HepG2 (cell line): ENCODE data around the gene POLN. TPM values are rescaled to one million over a fixed set of nuclear protein-coding genes. Genes with fewer than 3 reads are reported as not detected.

ENCODE experiments used
- ATAC-seq: fragments of 200-7000 bp; cut with Tn5 transposase; 3 replicates; pipeline ENCODE4 v1.9.1; 2020; ENCODE audit warnings: mild to moderate bottlenecking, moderate library complexity
- BruUV-seq: library from RNA; stranded (reverse); fragments of 400-500 nt; replicated peaks from 2 replicates; lab custom pipeline; 2021; lab: Mats Ljungman, UMichigan
- CTCF ChIA-PET: fragments of 300-600 bp; formaldehyde crosslinking; extraction: SDS; loops from one replicate; lab custom pipeline; 2021; ENCODE audit warnings: low total read pairs, inconsistent platforms, low intra/inter-chr PET ratio; lab: Yijun Ruan, JAX
- POLR2A ChIA-PET: fragments of 350-600 bp; sonication (Branson Sonifier 250); formaldehyde crosslinking; loops from one replicate; lab custom pipeline; 2020; ENCODE audit warnings: antibody characterized with exemption, inconsistent platforms; lab: Yijun Ruan, JAX
- DNase-seq: peaks from one replicate; pipeline ENCODE4 v3.0.0-alpha.2; 2015; ENCODE audit warnings: low spot score
- FAIRE-seq: peaks from 3 replicates; lab custom pipeline; 2011; peaks lifted over from hg19 to GRCh38; lab: Jason Lieb, UNC
- H2AFZ ChIP-seq: one replicate; pipeline ENCODE4 v1.6.1; 2011; ENCODE audit warnings: low read length, inconsistent platforms
- H3K27ac ChIP-seq: fragments of 300-600 bp; 3 replicates; pipeline ENCODE4 v1.8.0; 2011; ENCODE audit warnings: mixed run types, mild to moderate bottlenecking, mixed read lengths, low read length, inconsistent platforms; ENCODE audit not compliant: insufficient read depth; ENCODE audit errors: extremely low read length
- H3K27me3 ChIP-seq, 2 experiments: fragments of 200-600 bp in 1 of 2; 2 replicates in 1 of 2; 3 replicates in 1 of 2; pipeline versions ENCODE4 v1.6.0 to v1.8.0; 2011; ENCODE audit warnings: low read length in 2 of 2, mild to moderate bottlenecking in 2 of 2, moderate library complexity in 2 of 2, inconsistent platforms in 1 of 2; ENCODE audit not compliant: insufficient read depth in 2 of 2, control insufficient read depth in 1 of 2
- H3K36me3 ChIP-seq, 2 experiments: fragments of 200-600 bp in 1 of 2; replicated peaks in 1 of 2; 2 replicates in 1 of 2; 3 replicates in 1 of 2; pipeline versions ENCODE4 v1.5.1 to v1.8.0; 2011; ENCODE audit warnings: low read length in 2 of 2, inconsistent platforms in 1 of 2; ENCODE audit not compliant: insufficient read depth in 2 of 2, control insufficient read depth in 1 of 2
- H3K4me1 ChIP-seq: 2 replicates; pipeline ENCODE4 v1.5.1; 2012; ENCODE audit warnings: low read length, inconsistent platforms; ENCODE audit not compliant: insufficient read depth
- H3K4me2 ChIP-seq: 2 replicates; pipeline ENCODE4 v1.6.0; 2011; ENCODE audit warnings: low read depth, low read length, inconsistent platforms
- H3K4me3 ChIP-seq, 3 experiments: fragments of 200-600 bp in 1 of 3; sonication (generic), shearing (Covaris generic) in 1 of 3; replicated peaks in 1 of 3; 2 replicates each; pipeline ENCODE4 v1.5.1; 2011 to 2016; ENCODE audit warnings: low read length in 3 of 3, inconsistent platforms in 2 of 3, low read depth in 2 of 3, mild to moderate bottlenecking in 2 of 3, control low read depth in 1 of 3, mixed read lengths in 1 of 3; ENCODE audit not compliant: insufficient read depth in 1 of 3
- H3K79me2 ChIP-seq: one replicate; pipeline ENCODE4 v1.6.1; 2011; ENCODE audit warnings: low read length, inconsistent platforms; ENCODE audit not compliant: insufficient read depth
- H3K9ac ChIP-seq: 2 replicates; pipeline ENCODE4 v1.6.0; 2011; ENCODE audit warnings: mild to moderate bottlenecking, low read depth, low read length, inconsistent platforms; ENCODE audit not compliant: insufficient read depth
- H3K9me3 ChIP-seq: 2 replicates; pipeline ENCODE4 v1.5.1; 2012; ENCODE audit warnings: mild to moderate bottlenecking, low read length
- H4K20me1 ChIP-seq: 2 replicates; pipeline ENCODE4 v1.6.0; 2011; ENCODE audit warnings: inconsistent platforms, mild to moderate bottlenecking, low read length, moderate library complexity; ENCODE audit not compliant: insufficient read depth
- KMT2B ChIP-seq: IDR thresholded peaks from 2 replicates; pipeline ENCODE4 v1.6.1; 2016; ENCODE audit warnings: missing genetic modification reagents, missing compliant biosample characterization
- ZNF367 ChIP-seq: sonication (generic); formaldehyde crosslinking; IDR thresholded peaks from 2 replicates; pipeline ENCODE4 v1.4.0; 2020; ENCODE audit warnings: missing genetic modification reagents, borderline replicate concordance
- in situ Hi-C: cut with HindIII; loops from 2 replicates; pipeline ENCODE4 v1.10.0; 2017; ENCODE audit warnings: low pct_unique_long_range_greater_than_20kb; ENCODE audit not compliant: extremely low pct_ligation_motif_present
- intact Hi-C: fragments of 100-400 bp; cut with micrococcal nuclease; formaldehyde crosslinking; loops from one replicate; pipeline ENCODE4 v1.10.0; 2022; ENCODE audit not compliant: unreplicated experiment
- polyA plus RNA-seq, 8 experiments: library from polyadenylated mRNA; depleted of rRNA in 3 of 8; stranded (reverse) in 7 of 8; unstranded in 1 of 8; fragments of >200 nt; fragmentation: Illumina TruSeq in 4 of 8; extraction: Trizol in 4 of 8; gene quantifications; 2 replicates each; pipeline versions ENCODE4 v1.2.1 to v1.2.3, GENCODE V29; 2011 to 2016; ENCODE audit warnings: low read depth in 4 of 8, missing spikeins in 1 of 8, mixed read lengths in 1 of 8; ENCODE audit not compliant: insufficient read depth in 1 of 8
- small RNA-seq, 3 experiments: library from RNA; depleted of rRNA; stranded (forward); fragments of <200 nt; gene quantifications; one replicate each; pipeline ENCODE3, GENCODE V24; 2012; ENCODE audit warnings: low read depth in 2 of 3, low replicate concordance in 1 of 3; ENCODE audit not compliant: insufficient read length in 3 of 3, insufficient read depth in 2 of 3
- total RNA-seq, 5 experiments: library from RNA; depleted of rRNA; stranded (reverse); fragments of >200 nt; fragmentation: Illumina TruSeq; extraction: Trizol; gene quantifications; 2 replicates each; pipeline ENCODE4 v1.2.3, GENCODE V29; 2016; ENCODE audit warnings: low read depth in 1 of 5

The POLN gene
- total and polyA plus RNA-seq, 2 of the 13 experiments (the other 11 are each of a cell fraction or from before 2014, with no cell fraction given): 0.93 to 1.5 TPM

DNA sequence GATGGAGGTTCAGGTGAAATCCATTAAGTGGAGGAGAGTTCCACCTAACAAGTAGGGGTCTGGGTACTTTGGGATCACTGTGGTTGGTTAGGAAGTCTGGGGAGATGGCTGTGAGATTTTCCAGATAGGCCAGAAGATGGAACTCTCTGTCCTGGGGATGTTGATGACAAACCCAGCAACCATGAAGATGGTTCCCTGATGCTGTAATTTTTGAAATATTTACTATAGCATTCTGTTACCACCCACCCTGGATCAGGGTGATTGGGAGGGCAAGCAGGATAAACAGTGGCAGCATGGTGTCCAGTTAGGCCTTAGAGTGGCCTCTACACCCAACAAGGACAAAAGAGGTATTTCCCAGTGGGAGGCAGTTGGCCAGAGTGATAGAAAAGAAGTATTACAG is 217.2 kb downstream of the POLN start:
- peaks cover 0 to 4% of the 10 kb centered on the region in 2 experiments; a peak in 3 of 5 replicates for H3K27me3 ChIP-seq
- H3K4me3 ChIP-seq: no peak overlapping the region
- H3K79me2 ChIP-seq: no peaks in the 10 kb centered on the region
- CTCF ChIA-PET: no interaction called here
- H3K4me2 ChIP-seq: no peak overlapping the region
- H3K9ac ChIP-seq: no peak overlapping the region
- TF ChIP-seq KMT2B (CRISPR knock-in tag) (no peak), ZNF367 (no peak)
- no peak for FAIRE-seq
- intact Hi-C loops: no loop called here
- no peaks in the 10 kb centered on the region; the same call in 1 of the 2 replicates for H3K9me3 ChIP-seq
- in situ Hi-C loops: loop anchor here (25.0 kb wide), 1 partner anchor 163 kb away; no protein-coding TSS in a partner anchor
- no peaks in the 10 kb centered on the region for H3K36me3 ChIP-seq
- peaks cover 13% of the 10 kb centered on the region; the same call in 1 of the 2 replicates for H3K4me1 ChIP-seq
- H3K27ac ChIP-seq: no peak overlapping the region
- H2AFZ ChIP-seq: no peak overlapping the region
- no TSS peak for BruUV-seq
- H4K20me1 ChIP-seq: no peaks in the 10 kb centered on the region
- no peak for ATAC-seq
- DNase-seq: no peak
- POLR2A ChIA-PET: no interaction called here

Small RNAs within 50 kb of the gene (small RNA-seq; reads per million reads assigned to genes)
- gene COX6B1P5: 0 reads per million in 3 experiments

Other genes starting within 250 kb of the POLN start
- 11.4 and 18.5 TPM in 2 replicates for gene NELFA, start 233.1 kb downstream of the POLN start, total RNA-seq (2016; rRNA removed; fragmentation: Illumina TruSeq; extraction: Trizol)
- 13.3 and 14.6 TPM in 2 replicates for gene NELFA, start 233.1 kb downstream of the POLN start, polyA plus RNA-seq (2011; rRNA removed)
- gene NAT8L, start 182.8 kb downstream of the POLN start, total RNA-seq (2016; rRNA removed; fragmentation: Illumina TruSeq; extraction: Trizol): 1.6 and 3.3 TPM in 2 replicates
- 2.2 and 3.4 TPM in 2 replicates for gene NAT8L, start 182.8 kb downstream of the POLN start, polyA plus RNA-seq (2011; rRNA removed)
- 12.6 and 16.3 TPM in 2 replicates for gene HAUS3, start within 50 bp of the POLN start, total RNA-seq (2016; rRNA removed; fragmentation: Illumina TruSeq; extraction: Trizol)
- 3.3 and 3.9 TPM in 2 replicates for gene HAUS3, start within 50 bp of the POLN start, polyA plus RNA-seq (2011; rRNA removed)
- 19.6 and 31.3 TPM in 2 replicates for gene MXD4, start 20.0 kb upstream of the POLN start, total RNA-seq (2016; rRNA removed; fragmentation: Illumina TruSeq; extraction: Trizol)
- 29.0 and 35.5 TPM in 2 replicates for gene MXD4, start 20.0 kb upstream of the POLN start, polyA plus RNA-seq (2011; rRNA removed)
- gene ZFYVE28, start 176.5 kb upstream of the POLN start, total RNA-seq (2016; rRNA removed; fragmentation: Illumina TruSeq; extraction: Trizol): 0.22 and 0.24 TPM in 2 replicates
- gene ZFYVE28, start 176.5 kb upstream of the POLN start, polyA plus RNA-seq (2011; rRNA removed): 0.12 and 0.30 TPM in 2 replicates
- gene CFAP99, start 176.8 kb upstream of the POLN start, total RNA-seq (2016; rRNA removed; fragmentation: Illumina TruSeq; extraction: Trizol): not detected in 2 replicates
- gene CFAP99, start 176.8 kb upstream of the POLN start, polyA plus RNA-seq (2011; rRNA removed): 0.07 TPM in 1 of 2 replicates, not detected in the other
- 38.1 and 46.7 TPM in 2 replicates for gene RNF4, start 227.0 kb upstream of the POLN start, total RNA-seq (2016; rRNA removed; fragmentation: Illumina TruSeq; extraction: Trizol)
- gene RNF4, start 227.0 kb upstream of the POLN start, polyA plus RNA-seq (2011; rRNA removed): 40.3 and 45.1 TPM in 2 replicates